ENCODE data around the gene EPN3.

Gene EPN3

GRCh38 chr17:50563092-50563511 lies 30.6 kb downstream of the EPN3 start:
- no CpG with 5 or more reads among the region's 4 CpGs for WGBS (ENCODE audit: extremely low coverage, insufficient coverage, low lambda C conversion rate)
- Histone ChIP-seq H2AK5ac (ENCODE audit: low read length) (no peak overlapping the region), H3K9ac (ENCODE audit: low read length) (no peak overlapping the region), H3K18ac (ENCODE audit: low read length) (no peak overlapping the region), H3K79me2 (ENCODE audit: control insufficient read depth, insufficient read depth, low read length) (no peaks in the 10 kb centered on the region), H3K4ac (ENCODE audit: low read depth, low read length) (no peak overlapping the region), H4K8ac (ENCODE audit: low read depth, low read length) (no peak overlapping the region), H2BK120ac (ENCODE audit: low read depth, low read length) (no peak overlapping the region), H3K4me2 (ENCODE audit: low read length) (no peak overlapping the region), H3K36me3 (ENCODE audit: control insufficient read depth, insufficient read depth, low read length) (no peaks in the 10 kb centered on the region), H2BK15ac (replicated peaks; ENCODE audit: low read depth) (no peak overlapping the region), H3K4me3 (ENCODE audit: low read length) (no peak overlapping the region), H3K23ac (ENCODE audit: low read length) (no peak overlapping the region), H3K4me1 (ENCODE audit: control insufficient read depth, low read depth, low read length) (peaks cover 11% of the 10 kb centered on the region), H4K5ac (ENCODE audit: low read length) (no peak overlapping the region), H3K27me3 (ENCODE audit: insufficient read depth, low read length, poor library complexity) (peaks cover 3% of the 10 kb centered on the region), H2BK5ac (ENCODE audit: low read length) (no peak overlapping the region), H3K27ac (ENCODE audit: low read depth, low read length) (no peak overlapping the region), H3K79me1 (ENCODE audit: low read length) (no peaks in the 10 kb centered on the region), H3K56ac (ENCODE audit: low read length) (no peak overlapping the region)
- DNase-seq = no peak

GRCh38 chr17:50564916-50565315 lies 32.4 kb downstream of the EPN3 start:
- Histone ChIP-seq H3K79me1 (ENCODE audit: low read length) (no peaks in the 10 kb centered on the region), H3K4me3 (ENCODE audit: low read length) (no peak overlapping the region), H3K23ac (ENCODE audit: low read length) (no peak overlapping the region), H3K18ac (ENCODE audit: low read length) (no peak overlapping the region), H3K4me1 (ENCODE audit: control insufficient read depth, low read depth, low read length) (peaks cover 8% of the 10 kb centered on the region), H3K27ac (ENCODE audit: low read depth, low read length) (no peak overlapping the region), H2BK120ac (ENCODE audit: low read depth, low read length) (no peak overlapping the region), H3K4me2 (ENCODE audit: low read length) (peak overlapping the region; percentile 14), H3K79me2 (ENCODE audit: control insufficient read depth, insufficient read depth, low read length) (no peaks in the 10 kb centered on the region), H2BK15ac (replicated peaks; ENCODE audit: low read depth) (no peak overlapping the region), H3K9ac (ENCODE audit: low read length) (no peak overlapping the region), H4K8ac (ENCODE audit: low read depth, low read length) (no peak overlapping the region), H4K5ac (ENCODE audit: low read length) (no peak overlapping the region), H2BK5ac (ENCODE audit: low read length) (no peak overlapping the region), H2AK5ac (ENCODE audit: low read length) (no peak overlapping the region), H3K4ac (ENCODE audit: low read depth, low read length) (no peak overlapping the region), H3K36me3 (ENCODE audit: control insufficient read depth, insufficient read depth, low read length) (no peaks in the 10 kb centered on the region), H3K56ac (ENCODE audit: low read length) (no peak overlapping the region), H3K27me3 (ENCODE audit: insufficient read depth, low read length, poor library complexity) (peaks cover 3% of the 10 kb centered on the region)
- no CpG with 5 or more reads among the region's 19 CpGs for WGBS (ENCODE audit: extremely low coverage, insufficient coverage, low lambda C conversion rate)
- peak; percentile 45 for DNase-seq

- Histone ChIP-seq H3K56ac (ENCODE audit: low read length) (no peak overlapping the region), H4K8ac (ENCODE audit: low read depth, low read length) (no peak overlapping the region), H3K23ac (ENCODE audit: low read length) (no peak overlapping the region), H2BK120ac (ENCODE audit: low read depth, low read length) (no peak overlapping the region), H3K27me3 (ENCODE audit: insufficient read depth, low read length, poor library complexity) (peaks cover 3% of the 10 kb centered on the region), H3K79me1 (ENCODE audit: low read length) (no peaks in the 10 kb centered on the region), H3K36me3 (ENCODE audit: control insufficient read depth, insufficient read depth, low read length) (no peaks in the 10 kb centered on the region), H2BK15ac (replicated peaks; ENCODE audit: low read depth) (no peak overlapping the region), H3K4me3 (ENCODE audit: low read length) (no peak overlapping the region), H3K9ac (ENCODE audit: low read length) (no peak overlapping the region), H4K5ac (ENCODE audit: low read length) (no peak overlapping the region), H3K4me2 (ENCODE audit: low read length) (no peak overlapping the region), H3K18ac (ENCODE audit: low read length) (no peak overlapping the region), H2BK5ac (ENCODE audit: low read length) (no peak overlapping the region), H3K27ac (ENCODE audit: low read depth, low read length) (no peak overlapping the region), H3K4me1 (ENCODE audit: control insufficient read depth, low read depth, low read length) (peaks cover 10% of the 10 kb centered on the region), H3K79me2 (ENCODE audit: control insufficient read depth, insufficient read depth, low read length) (no peaks in the 10 kb centered on the region), H3K4ac (ENCODE audit: low read depth, low read length) (no peak overlapping the region), H2AK5ac (ENCODE audit: low read length) (no peak overlapping the region)
- WGBS (ENCODE audit: extremely low coverage, insufficient coverage, low lambda C conversion rate) = no CpG with 5 or more reads among the region's 10 CpGs
- peak; percentile 91 for DNase-seq
Observed at GRCh38 chr17:50565402-50566350, 33.1 kb downstream of the EPN3 start.

GRCh38 chr17:50566886-50567285 lies 34.4 kb downstream of the EPN3 start:
- Histone ChIP-seq H3K4ac (ENCODE audit: low read depth, low read length) (no peak overlapping the region), H3K4me1 (ENCODE audit: control insufficient read depth, low read depth, low read length) (peaks cover 10% of the 10 kb centered on the region), H2BK120ac (ENCODE audit: low read depth, low read length) (no peak overlapping the region), H3K79me2 (ENCODE audit: control insufficient read depth, insufficient read depth, low read length) (no peaks in the 10 kb centered on the region), H3K18ac (ENCODE audit: low read length) (no peak overlapping the region), H3K27me3 (ENCODE audit: insufficient read depth, low read length, poor library complexity) (peaks cover 3% of the 10 kb centered on the region), H4K8ac (ENCODE audit: low read depth, low read length) (no peak overlapping the region), H3K9ac (ENCODE audit: low read length) (no peak overlapping the region), H2AK5ac (ENCODE audit: low read length) (no peak overlapping the region), H2BK15ac (replicated peaks; ENCODE audit: low read depth) (no peak overlapping the region), H4K5ac (ENCODE audit: low read length) (no peak overlapping the region), H3K4me3 (ENCODE audit: low read length) (no peak overlapping the region), H3K4me2 (ENCODE audit: low read length) (no peak overlapping the region), H3K36me3 (ENCODE audit: control insufficient read depth, insufficient read depth, low read length) (no peaks in the 10 kb centered on the region), H3K79me1 (ENCODE audit: low read length) (no peaks in the 10 kb centered on the region), H3K56ac (ENCODE audit: low read length) (no peak overlapping the region), H3K23ac (ENCODE audit: low read length) (no peak overlapping the region), H2BK5ac (ENCODE audit: low read length) (no peak overlapping the region), H3K27ac (ENCODE audit: low read depth, low read length) (no peak overlapping the region)
- no CpG with 5 or more reads among the region's 2 CpGs for WGBS (ENCODE audit: extremely low coverage, insufficient coverage, low lambda C conversion rate)
- DNase-seq = no peak

- peaks cover 3% of the 10 kb centered on the region for H3K27me3 ChIP-seq (ENCODE audit: insufficient read depth, low read length, poor library complexity)
- DNase-seq = no peak
- no peak overlapping the region for H2BK15ac ChIP-seq (replicated peaks; ENCODE audit: low read depth)
- no peak overlapping the region for H3K4ac ChIP-seq (ENCODE audit: low read depth, low read length)
- no peak overlapping the region for H3K4me3 ChIP-seq (ENCODE audit: low read length)
- no peak overlapping the region for H2BK5ac ChIP-seq (ENCODE audit: low read length)
- peaks cover 4% of the 10 kb centered on the region for H3K4me1 ChIP-seq (ENCODE audit: control insufficient read depth, low read depth, low read length)
- no peak overlapping the region for H3K56ac ChIP-seq (ENCODE audit: low read length)
- no peak overlapping the region for H2AK5ac ChIP-seq (ENCODE audit: low read length)
- H4K5ac ChIP-seq (ENCODE audit: low read length) = no peak overlapping the region
- no peak overlapping the region for H3K9ac ChIP-seq (ENCODE audit: low read length)
- H3K23ac ChIP-seq (ENCODE audit: low read length) = no peak overlapping the region
- H3K27ac ChIP-seq (ENCODE audit: low read depth, low read length) = no peak overlapping the region
- no peak overlapping the region for H3K4me2 ChIP-seq (ENCODE audit: low read length)
- H3K36me3 ChIP-seq (ENCODE audit: control insufficient read depth, insufficient read depth, low read length) = no peaks in the 10 kb centered on the region
- no peaks in the 10 kb centered on the region for H3K79me2 ChIP-seq (ENCODE audit: control insufficient read depth, insufficient read depth, low read length)
- WGBS (ENCODE audit: extremely low coverage, insufficient coverage, low lambda C conversion rate) = no CpG with 5 or more reads among the region's 12 CpGs
- no peaks in the 10 kb centered on the region for H3K79me1 ChIP-seq (ENCODE audit: low read length)
- H3K18ac ChIP-seq (ENCODE audit: low read length) = no peak overlapping the region
- H2BK120ac ChIP-seq (ENCODE audit: low read depth, low read length) = no peak overlapping the region
- no peak overlapping the region for H4K8ac ChIP-seq (ENCODE audit: low read depth, low read length)
Observed at GRCh38 chr17:50568659-50569058, 36.1 kb downstream of the EPN3 start.
